Heart right ventricle (tissue), 16 donors: Measurements from ENCODE around the gene TRIM73. TPM values are rescaled to one million over a fixed set of nuclear protein-coding genes. Genes with fewer than 3 reads are reported as not detected.
"Not testable (repeated sequence)": the region's sequence is repeated elsewhere in the genome, so short reads cannot be mapped to it uniquely, and the experiment has no call there.

Source experiments
- ATAC-seq, 8 donors: fragments of 200-7000 bp; cut with Tn5 transposase; one replicate each; pipeline ENCODE4 v1.9.1; 2020; ENCODE audit warnings: mild to moderate bottlenecking in 8 of 8, moderate library complexity in 8 of 8, moderate number of reproducible peaks in 1 of 8
- DNase-seq, 2 donors: peaks; one replicate each; pipeline ENCODE4 v3.0.0-alpha.2; 2020
- H3K27ac ChIP-seq, 10 donors: fragments of 200-600 bp; sonication (generic) in 2 of 10; one replicate each; pipeline versions ENCODE4 v1.5.0 to v1.8.0; 2020 to 2022; ENCODE audit warnings: mild to moderate bottlenecking in 3 of 10
- H3K27me3 ChIP-seq, 7 donors: fragments of 200-600 bp; one replicate each; pipeline ENCODE4 v1.8.0; 2021 to 2022; ENCODE audit warnings: mild to moderate bottlenecking in 2 of 7
- H3K36me3 ChIP-seq, 9 donors: fragments of 200-600 bp; sonication (generic) in 1 of 9; one replicate each; pipeline versions ENCODE4 v1.5.0 to v1.8.0; 2020 to 2022; ENCODE audit warnings: mild to moderate bottlenecking in 2 of 9
- H3K4me1 ChIP-seq, 9 donors: fragments of 200-600 bp; sonication (generic) in 1 of 9; one replicate each; pipeline versions ENCODE4 v1.5.0 to v1.8.0; 2020 to 2022; ENCODE audit warnings: mild to moderate bottlenecking in 4 of 9
- H3K4me3 ChIP-seq, 10 donors: fragments of 200-600 bp; sonication (generic) in 2 of 10; one replicate each; pipeline versions ENCODE4 v1.5.0 to v1.8.0; 2020 to 2022; ENCODE audit warnings: mild to moderate bottlenecking in 7 of 10, moderate library complexity in 2 of 10
- H3K9me3 ChIP-seq, 11 donors: fragments of 200-600 bp in 10 of 11; sonication (generic) in 2 of 11; one replicate each; pipeline versions ENCODE4 v1.5.0 to v1.8.0; 2013 to 2022; ENCODE audit warnings: mild to moderate bottlenecking in 2 of 11, control low read depth in 1 of 11, moderate library complexity in 1 of 11
- WGBS, 2 donors: extraction: QIAGEN DNeasy Blood & Tissue Kit; methylation state at CpG; one replicate each; pipeline ENCODE4 v1.1.7; 2013; ENCODE audit warnings: inconsistent platforms in 1 of 2; 5-methylcytosine and 5-hydroxymethylcytosine counted together
- intact Hi-C, 10 donors: fragments of 100-400 bp; cut with DNase I; formaldehyde crosslinking; loops; one replicate each; pipeline versions ENCODE4 v1.11.1 to v1.14.2; 2022
- polyA plus RNA-seq, 2 donors: library from polyadenylated mRNA; stranded (reverse); fragments of 200-250 nt; gene quantifications; one replicate each; pipeline ENCODE4 v1.2.3, GENCODE V29; 2013
- total RNA-seq, 10 donors: library from RNA; stranded (reverse); fragmentation: NEBNext Ultra II Directional in 3 of 10; extraction: Animal tissue kit (Norgen Biotek cat#: 25700) in 3 of 10; gene quantifications; one replicate each; pipeline versions ENCODE4 v1.2.1 to v1.2.4, GENCODE V29; 2021 to 2023
- donor health status: Arrhythmogenic right ventricular cardiomyopathy.
- donor health status: ischemic (EF 13 %, LVEDD 7.1; RV severe dilation, severe dysfunction).
- donor health status: healthy with polysubstance abuse.
- donor health status: DM: no; HTN: yes; CAD: no.
- donor health status: DM: no; HTN: no; CAD: no.
- donor health status: ischemic (EF 25% LVEDD 6.9; RV normal size, moderate dysfunction).
- donor health status: ischemic (EF 25% LVEDD 5.7; RV mildly dilated, moderate dysfunction).
- donor health status: healthy.
- donor health status: DM: yes; HTN: yes; CAD: no.
- donor health status: Ischemic cardiomyopathy.
- donor health status: ischemic (EF 35%, LVEDD 5.7; RV mildly dilated, moderate dysfunction).
- donor health status: nonischemic (EF 11% LVEDD 7.7; RV severe dilation, severe dysfunction).
- donor health status: DM: yes; HTN: yes; CAD: no.
- donor health status: PGD.
- donor health status: ischemic (EF 29% LVEDD 5.4; RV normal size, mild dysfunction).
- donor health status: nonischemic (EF 23%, LVEDD 6.1; RV moderate dilation, normal function).

The TRIM73 gene
- total and polyA plus RNA-seq, 12 donors = 0.90 to 2.6 (median 1.2) TPM

- DNase-seq, ATAC-seq, H3K27me3 ChIP-seq, intact Hi-C loops, H3K27ac ChIP-seq, H3K4me1 ChIP-seq, H3K9me3 ChIP-seq, H3K4me3 ChIP-seq: not testable (repeated sequence)
- WGBS, 2 donors = 77 to 84% methylated on average over 16 to 18 of the region's 27 CpGs
- peaks cover 0 to 38% (median under 1%) of the 10 kb centered on the region in 9 donors for H3K36me3 ChIP-seq
Observed at GRCh38 chr7:75415829-75416373, 20.5 kb downstream of the TRIM73 start.

- 90 to 94% methylated on average over 8 of the region's 9 CpGs for WGBS, 2 donors
- ATAC-seq, H3K27me3 ChIP-seq, DNase-seq, H3K27ac ChIP-seq, H3K9me3 ChIP-seq, intact Hi-C loops, H3K4me1 ChIP-seq, H3K4me3 ChIP-seq: not testable (repeated sequence)
- peaks cover 0 to 46% (median 4%) of the 10 kb centered on the region in 9 donors for H3K36me3 ChIP-seq
Observed at GRCh38 chr7:75416787-75417186, 21.4 kb downstream of the TRIM73 start.

DNA sequence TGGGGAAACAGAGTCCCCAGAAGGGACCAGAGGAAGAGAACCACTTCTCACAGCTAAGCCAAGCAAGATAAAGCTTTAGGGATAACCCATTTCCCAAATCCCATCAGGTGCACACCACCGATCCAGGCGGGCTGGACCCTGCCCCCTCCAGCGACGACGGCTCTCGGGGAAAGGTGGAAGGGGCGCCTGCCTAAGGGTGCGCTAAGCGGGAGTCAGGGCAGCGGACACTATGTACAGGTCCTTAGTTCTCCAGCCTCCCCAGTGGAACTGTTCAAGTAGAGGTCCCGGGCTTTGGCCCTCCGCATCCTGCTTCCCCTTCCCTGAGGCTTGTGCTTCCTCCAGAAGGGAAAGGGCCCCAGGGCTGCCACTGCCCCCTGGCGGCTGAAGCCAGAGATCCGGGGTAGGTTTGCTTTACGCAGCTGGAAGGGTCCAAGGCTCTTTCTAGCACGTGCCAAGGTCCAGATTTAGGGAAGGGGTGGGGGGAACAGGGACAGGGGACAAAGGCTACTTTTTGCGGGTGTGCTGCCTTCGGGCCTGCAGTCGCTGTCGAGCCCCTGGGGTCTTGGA, 22.9 kb downstream of the TRIM73 start:
- WGBS, 2 donors = 90 to 94% methylated on average over 12 to 16 of the region's 20 CpGs
- H3K4me3 ChIP-seq, H3K4me1 ChIP-seq, intact Hi-C loops, H3K27me3 ChIP-seq, DNase-seq, H3K27ac ChIP-seq, H3K9me3 ChIP-seq: not testable (repeated sequence)
- peaks cover 0 to 51% (median 4%) of the 10 kb centered on the region in 9 donors for H3K36me3 ChIP-seq
- ATAC-seq = peak in 3 of 8 donors; percentile 1 to 13 (median 13)

GRCh38 chr7:75419210-75419609, 23.8 kb downstream of the TRIM73 start:
- H3K4me3 ChIP-seq, H3K9me3 ChIP-seq, H3K4me1 ChIP-seq, H3K27me3 ChIP-seq, intact Hi-C loops, DNase-seq, H3K27ac ChIP-seq: not testable (repeated sequence)
- WGBS, 2 donors = 84 to 87% methylated on average over 11 to 12 of the region's 13 CpGs
- peaks cover 0 to 59% (median 7%) of the 10 kb centered on the region in 9 donors for H3K36me3 ChIP-seq
- peak in 2 of 8 donors; percentile 6 to 11 for ATAC-seq

DNA sequence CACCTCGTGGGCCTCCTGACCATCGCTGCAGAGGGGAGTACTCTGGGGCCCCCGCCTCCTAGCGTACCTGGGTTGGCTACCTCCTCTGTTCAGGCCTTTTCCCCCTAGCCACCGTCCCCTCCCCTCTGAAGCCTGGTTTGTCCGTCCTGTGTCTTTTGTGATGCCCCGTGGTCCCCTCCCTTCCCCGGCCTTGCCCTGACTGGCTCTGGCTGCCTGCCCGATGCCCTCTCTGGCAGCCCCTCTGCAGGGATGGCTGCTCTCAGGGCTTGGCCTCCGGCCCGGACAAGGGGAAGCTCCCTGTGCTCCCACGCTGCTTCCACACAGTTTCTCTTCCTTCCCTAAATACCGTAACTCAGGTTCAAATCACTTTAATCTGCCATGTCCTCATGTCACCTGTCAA, 24.3 kb downstream of the TRIM73 start:
- H3K4me3 ChIP-seq, H3K27me3 ChIP-seq, H3K4me1 ChIP-seq, H3K9me3 ChIP-seq, intact Hi-C loops, H3K27ac ChIP-seq: not testable (repeated sequence)
- ATAC-seq = peak; percentile 60 to 88 (median 72)
- WGBS, 2 donors = 39 to 56% methylated on average over 10 to 11 of the region's 13 CpGs
- H3K36me3 ChIP-seq = peaks cover 0 to 63% (median 7%) of the 10 kb centered on the region in 9 donors
- DNase-seq = peak; percentile 64 to 66

DNA sequence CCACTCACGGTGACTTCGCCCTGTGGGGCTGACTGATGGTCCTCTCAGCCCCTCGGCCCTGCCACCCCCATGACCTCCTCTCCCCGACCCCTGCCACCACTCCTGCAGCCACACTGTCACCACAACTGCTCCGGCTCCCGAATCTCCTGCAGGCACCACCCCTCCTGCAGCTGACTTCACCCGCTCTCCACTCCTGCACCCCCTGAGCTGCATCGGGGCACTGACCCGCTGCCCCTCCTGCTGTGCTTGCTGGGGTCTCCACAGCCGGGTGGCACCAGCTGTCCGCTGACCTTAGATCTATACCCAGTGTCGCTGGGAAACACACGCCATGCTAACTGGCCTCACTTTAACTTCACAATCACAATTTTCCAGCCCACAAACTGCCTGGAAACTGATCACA, 24.7 kb downstream of the TRIM73 start:
- H3K27me3 ChIP-seq, DNase-seq, H3K9me3 ChIP-seq, H3K4me3 ChIP-seq, H3K4me1 ChIP-seq, intact Hi-C loops, H3K27ac ChIP-seq: not testable (repeated sequence)
- H3K36me3 ChIP-seq = peaks cover 0 to 61% (median 7%) of the 10 kb centered on the region in 9 donors
- ATAC-seq = peak in 2 of 8 donors; percentile 4 to 7
- WGBS, 2 donors = 73 to 78% methylated on average over 11 to 13 of the region's 13 CpGs

DNA sequence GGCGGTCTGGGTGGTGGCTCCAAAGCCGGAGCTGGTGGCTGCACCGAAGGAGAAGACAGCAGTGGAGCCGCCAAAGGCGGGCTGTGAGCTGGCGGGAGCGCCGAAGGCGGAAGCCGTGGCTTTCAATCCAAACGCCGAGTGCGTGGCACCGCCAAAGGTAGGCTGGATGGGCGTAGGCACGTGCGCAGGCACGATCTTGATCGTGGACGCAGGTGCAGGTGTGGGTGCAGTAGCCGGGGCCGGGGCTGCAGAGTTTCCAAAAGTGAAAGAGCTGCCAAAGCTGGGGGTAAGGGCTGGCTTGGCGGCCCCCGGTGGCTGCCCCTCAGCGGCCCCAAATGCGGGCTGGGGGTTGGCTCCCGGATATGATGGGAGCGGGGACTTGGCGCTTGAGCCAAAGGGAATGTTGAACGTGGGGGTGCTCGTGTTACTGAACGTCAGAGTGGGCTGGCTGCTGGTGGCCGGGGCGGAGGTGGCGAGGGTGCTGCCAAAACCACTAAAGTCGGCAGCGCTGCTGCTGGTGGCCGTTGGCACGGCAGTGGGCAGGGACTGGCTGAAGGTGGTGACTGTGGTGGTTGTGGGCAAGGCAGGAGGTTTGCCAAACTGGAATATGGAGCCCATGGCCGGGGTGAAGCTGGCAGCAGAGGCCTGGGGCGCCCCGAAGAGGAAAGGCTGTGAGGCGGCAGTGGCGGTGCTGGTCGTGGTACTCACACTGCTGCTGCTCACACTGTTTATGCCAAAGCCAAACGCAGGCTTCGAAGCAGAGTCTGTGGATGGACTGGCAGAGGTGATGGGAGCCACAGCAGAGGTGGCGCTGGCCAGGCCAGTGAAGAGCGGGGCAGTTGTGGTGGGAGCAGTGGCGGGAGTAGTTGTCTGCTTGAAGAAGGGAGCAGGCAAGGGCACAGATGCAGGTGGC, 26.6 kb downstream of the TRIM73 start:
- ATAC-seq, H3K4me1 ChIP-seq, H3K27ac ChIP-seq, H3K4me3 ChIP-seq, DNase-seq, intact Hi-C loops, H3K27me3 ChIP-seq, H3K9me3 ChIP-seq: not testable (repeated sequence)
- H3K36me3 ChIP-seq = peaks cover 0 to 46% (median 7%) of the 10 kb centered on the region in 9 donors
- WGBS, 2 donors = 97% methylated on average over 26 to 29 of the region's 50 CpGs

GRCh38 chr7:75423481-75423880, 28.1 kb downstream of the TRIM73 start:
- H3K4me3 ChIP-seq, H3K9me3 ChIP-seq, H3K27ac ChIP-seq, intact Hi-C loops, DNase-seq, ATAC-seq, H3K27me3 ChIP-seq: not testable (repeated sequence)
- H3K4me1 ChIP-seq = peaks cover 0 to 13% (median 0%) of the 10 kb centered on the region in 9 donors
- WGBS, 2 donors = 87 to 88% methylated on average over 7 to 11 of the region's 15 CpGs
- peaks cover 0 to 47% (median 7%) of the 10 kb centered on the region in 9 donors for H3K36me3 ChIP-seq

DNA sequence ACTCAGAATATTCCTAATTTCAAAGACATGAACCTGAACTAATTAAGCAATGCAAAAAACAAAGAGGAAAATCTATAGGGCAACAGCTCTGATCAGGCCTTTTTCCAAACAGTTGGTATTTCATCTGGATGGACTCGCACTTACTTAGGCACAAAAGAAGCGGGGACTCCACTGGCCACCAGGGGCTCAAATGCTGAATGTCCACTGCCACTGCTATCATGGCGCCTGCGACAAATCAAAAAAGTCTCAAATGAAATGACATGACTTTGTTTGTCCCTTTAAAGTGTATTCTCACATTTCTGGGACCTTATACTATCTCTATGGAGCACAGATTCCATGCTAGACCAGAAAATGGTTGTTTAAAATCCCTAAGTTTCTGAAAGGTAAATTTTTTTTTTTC, 43.6 kb downstream of the TRIM73 start:
- H3K27me3 ChIP-seq, H3K4me1 ChIP-seq, ATAC-seq, H3K27ac ChIP-seq, H3K4me3 ChIP-seq, DNase-seq, intact Hi-C loops, H3K9me3 ChIP-seq: not testable (repeated sequence)
- 97 to 99% methylated on average over 4 of the region's 4 CpGs for WGBS, 2 donors
- peaks cover 0 to 73% (median 46%) of the 10 kb centered on the region in 9 donors for H3K36me3 ChIP-seq

- WGBS, 2 donors = 0 to 2% methylated on average over 14 to 18 of the region's 37 CpGs
- Histone ChIP-seq H3K4me3 (peak overlapping the region; percentile 21 to 70 (median 64)), H3K27ac (peak overlapping the region in 9 of 10 donors; percentile 73 to 91 (median 83)), H3K36me3 (peaks cover 0 to 42% (median 23%) of the 10 kb centered on the region in 9 donors)
- H3K27me3 ChIP-seq, H3K4me1 ChIP-seq, H3K9me3 ChIP-seq, intact Hi-C loops, DNase-seq: not testable (repeated sequence)
- ATAC-seq = peak; percentile 41 to 77 (median 46)
Observed at GRCh38 chr7:75442101-75442464, 46.7 kb downstream of the TRIM73 start.
